K562 (cell line): ENCODE results near the gene SLC35A2. TPM values are rescaled to one million over a fixed set of nuclear protein-coding genes. Genes with fewer than 3 reads are reported as not detected.
A peak's percentile ranks its signal among the peaks of the same experiment; 100 is the strongest.

Source experiments
- ATF4 ChIP-seq: fragments of 450-650 bp; formaldehyde crosslinking; IDR thresholded peaks from 2 replicates; pipeline ENCODE4 v1.4.0; 2022; ENCODE audit warnings: mild to moderate bottlenecking, moderate library complexity
- ATF6 ChIP-seq: sonication (generic); formaldehyde crosslinking; IDR thresholded peaks from 2 replicates; pipeline ENCODE4 v1.4.0; 2020; ENCODE audit warnings: mild to moderate bottlenecking, missing genetic modification reagents
- CC2D1A ChIP-seq: fragments of 450-650 bp; IDR thresholded peaks from 2 replicates; pipeline ENCODE4 v1.6.1; 2017; ENCODE audit warnings: mild to moderate bottlenecking
- CREBBP ChIP-seq: IDR thresholded peaks from one replicate; pipeline ENCODE4 v1.6.1; 2012; ENCODE audit warnings: low read depth, mild to moderate bottlenecking, control low read depth, inconsistent platforms, low read length
- CTBP1 ChIP-seq: fragments of 450-650 bp; IDR thresholded peaks from 2 replicates; pipeline ENCODE4 v1.6.1; 2016; ENCODE audit warnings: borderline replicate concordance
- ELF1 ChIP-seq: fragments of 200-800 bp; sonication (Bioruptor generic); IDR thresholded peaks from 2 replicates; pipeline ENCODE4 v1.6.1; 2016; ENCODE audit warnings: missing genetic modification characterization, missing compliant biosample characterization
- EP300 ChIP-seq: IDR thresholded peaks from 2 replicates; pipeline ENCODE4 v1.6.1; 2012; ENCODE audit warnings: low read length, improper control_type of control experiment
- ETV5 ChIP-seq: sonication (generic); formaldehyde crosslinking; IDR thresholded peaks from 2 replicates; pipeline ENCODE4 v1.4.0; 2020; ENCODE audit warnings: low read depth, mild to moderate bottlenecking, missing genetic modification reagents
- HBP1 ChIP-seq: fragments of 450-650 bp; formaldehyde crosslinking; IDR thresholded peaks from 2 replicates; pipeline ENCODE4 v1.4.0; 2022; ENCODE audit warnings: missing genetic modification characterization
- HNRNPLL ChIP-seq: fragments of 200-400 bp; formaldehyde crosslinking; IDR thresholded peaks from 2 replicates; pipeline ENCODE4 v1.6.1; 2017; ENCODE audit warnings: low read length, low read depth, mild to moderate bottlenecking; ENCODE audit not compliant: poor library complexity, severe bottlenecking
- MTA2 ChIP-seq: fragments of 450-650 bp; IDR thresholded peaks from 2 replicates; pipeline ENCODE4 v1.6.1; 2016; ENCODE audit warnings: low read depth
- PCBP1 ChIP-seq: fragments of 200-400 bp; formaldehyde crosslinking; IDR thresholded peaks from 2 replicates; pipeline ENCODE4 v1.6.1; 2018; ENCODE audit warnings: mild to moderate bottlenecking, low read depth, low read length; ENCODE audit not compliant: poor library complexity, severe bottlenecking
- POLR2AphosphoS5 ChIP-seq: IDR thresholded peaks from 2 replicates; pipeline ENCODE4 v1.6.1; 2011; ENCODE audit warnings: mild to moderate bottlenecking, low read depth, low read length, moderate library complexity; ENCODE audit not compliant: control insufficient read depth, insufficient read depth
- RBBP5 ChIP-seq: fragments of 200-600 bp; sonication (generic); IDR thresholded peaks from 2 replicates; pipeline ENCODE4 v1.6.1; 2012; ENCODE audit warnings: borderline replicate concordance, mild to moderate bottlenecking, low read length, control low read depth, inconsistent platforms; ENCODE audit not compliant: insufficient read depth, poor library complexity, severe bottlenecking
- RBM15 ChIP-seq: fragments of 200-400 bp; formaldehyde crosslinking; IDR thresholded peaks from 2 replicates; pipeline ENCODE4 v1.6.1; 2018; ENCODE audit warnings: mild to moderate bottlenecking, low read length, moderate library complexity; ENCODE audit not compliant: insufficient read depth
- SIRT6 ChIP-seq: IDR thresholded peaks from one replicate; pipeline ENCODE4 v1.6.1; 2012; ENCODE audit warnings: low read depth, mild to moderate bottlenecking, control low read depth, inconsistent platforms, low read length, moderate library complexity
- SMARCA4 ChIP-seq: fragments of 450-650 bp; IDR thresholded peaks from 2 replicates; pipeline ENCODE4 v1.6.1; 2016
- SP2 ChIP-seq: IDR thresholded peaks from 2 replicates; pipeline ENCODE4 v1.6.1; 2011; ENCODE audit warnings: mild to moderate bottlenecking, low read depth, low read length, moderate library complexity; ENCODE audit not compliant: poor library complexity, severe bottlenecking; ENCODE audit errors: extremely low read depth
- SRSF1 ChIP-seq: fragments of 200-400 bp; formaldehyde crosslinking; IDR thresholded peaks from 2 replicates; pipeline ENCODE4 v1.6.1; 2017; ENCODE audit warnings: mild to moderate bottlenecking, low read depth, low read length, moderate library complexity
- TCFL5 ChIP-seq: fragments of 250-450 bp; sonication (Bioruptor Pico); conservative IDR thresholded peaks from 2 replicates; pipeline ENCODE4 v1.6.1; 2021; ENCODE audit warnings: mild to moderate bottlenecking, moderate library complexity, matching md5 sums
- TSC22D4 ChIP-seq: fragments of 450-650 bp; IDR thresholded peaks from 2 replicates; pipeline ENCODE4 v1.6.1; 2016; ENCODE audit warnings: missing genetic modification characterization, missing biosample characterization, control low read depth
- ZNF354B ChIP-seq: fragments of 250-450 bp; sonication (Bioruptor Pico); IDR thresholded peaks from 2 replicates; pipeline ENCODE4 v1.4.0; 2020
- ZNF644 ChIP-seq: fragments of 200-800 bp; sonication (Bioruptor generic); IDR thresholded peaks from 2 replicates; pipeline ENCODE4 v1.6.1; 2016; ENCODE audit warnings: low read depth, missing genetic modification characterization, missing compliant biosample characterization
- ZNF696 ChIP-seq: fragments of 250-450 bp; sonication (Bioruptor Pico); conservative IDR thresholded peaks from 2 replicates; pipeline ENCODE4 v1.4.0; 2020; ENCODE audit warnings: mild to moderate bottlenecking, moderate library complexity
- ZNF740 ChIP-seq, 3 experiments: fragments of 200-800 bp in 1 of 3; sonication (Bioruptor generic) in 1 of 3; sonication (generic) in 1 of 3; formaldehyde crosslinking in 1 of 3; IDR thresholded peaks; 2 replicates each; pipeline versions ENCODE4 v1.6.1 to v1.8.0; 2016 to 2022; ENCODE audit warnings: mild to moderate bottlenecking in 2 of 3, missing compliant biosample characterization in 2 of 3, missing genetic modification characterization in 2 of 3, missing genetic modification reagents in 1 of 3
- polyA plus RNA-seq, 8 experiments: library from polyadenylated mRNA; depleted of rRNA in 4 of 8; stranded (reverse) in 5 of 8; unstranded in 3 of 8; fragments of >200 nt; fragmentation: Nextera tagmentation in 2 of 8; fragmentation: Illumina TruSeq in 1 of 8; extraction: Ambion mirVana in 2 of 8; extraction: Trizol in 1 of 8; gene quantifications; 2 replicates each; pipeline versions ENCODE4 v1.2.1 to v1.2.3, GENCODE V29; 2011 to 2014; ENCODE audit warnings: inconsistent platforms in 1 of 8, missing spikeins in 1 of 8
- total RNA-seq, 7 experiments: library from RNA; depleted of rRNA in 6 of 7; stranded (reverse); fragments of >200 nt in 6 of 7; fragmentation: Illumina TruSeq in 2 of 7; extraction: Trizol in 2 of 7; gene quantifications; 2 replicates each; pipeline versions ENCODE4 v1.2.1 to v1.2.3, GENCODE V29; 2011 to 2021; ENCODE audit warnings: low replicate concordance in 1 of 7

SLC35A2 gene
- total and polyA plus RNA-seq, 9 of the 15 experiments (the other 6 are each of a cell fraction or from before 2014, with no cell fraction given) = 3.3 to 38.9 (median 20.0) TPM

- TF ChIP-seq ZNF644 (no peak), SMARCA4 (no peak), CTBP1 (peak; percentile 11; the same call in 1 of the 2 replicates), ETV5 (CRISPR knock-in tag) (no peak), SRSF1 (no peak), SIRT6 (no peak), TCFL5 (CRISPR knock-in tag) (no peak), PCBP1 (peak; percentile 6), CREBBP (no peak), ATF4 (CRISPR knock-in tag) (no peak), SP2 (no peak), HNRNPLL (no peak), ATF6 (CRISPR knock-in tag) (no peak), RBBP5 (peak; percentile 12), TSC22D4 (no peak), ELF1 (tag) (no peak), POLR2AphosphoS5 (no peak), ZNF696 (no peak), HBP1 (no peak), RBM15 (no peak), EP300 (no peak), ZNF740 (CRISPR knock-in tag; IDR thresholded peaks at IDR 0.05) (no peak), ZNF740 (tag; IDR thresholded peaks at IDR 0.05) (no peak), MTA2 (no peak), ZNF354B (CRISPR knock-in tag) (no peak), CC2D1A (no peak)
Measured at GRCh38 chrX:48957477-48957826, 46.0 kb upstream of the SLC35A2 start, which contains the start of gene OTUD5 (continued).
